Sigmoid colon (tissue), 7 donors: ENCODE results near the gene BARD1. TPM values are rescaled to one million over a fixed set of nuclear protein-coding genes. Genes with fewer than 3 reads are reported as not detected.

ENCODE experiments used
- DNase-seq: peaks from one replicate; pipeline ENCODE4 v3.0.0-alpha.2; 2019
- H3K27ac ChIP-seq, 4 donors: fragments of 200-600 bp; sonication (generic); one replicate each; pipeline ENCODE4 v1.5.1; 2016 to 2019; ENCODE audit warnings: mild to moderate bottlenecking in 1 of 4
- H3K27me3 ChIP-seq, 3 donors: fragments of 200-600 bp; sonication (generic); one replicate each; pipeline ENCODE4 v1.5.1; 2019; ENCODE audit warnings: mild to moderate bottlenecking in 1 of 3
- H3K36me3 ChIP-seq, 4 donors: fragments of 200-600 bp; sonication (generic); one replicate each; pipeline ENCODE4 v1.5.1; 2016 to 2019
- H3K4me1 ChIP-seq, 4 donors: fragments of 200-600 bp; sonication (generic); one replicate each; pipeline ENCODE4 v1.5.1; 2017 to 2019
- H3K4me3 ChIP-seq, 4 donors: fragments of 200-600 bp; sonication (generic); one replicate each; pipeline ENCODE4 v1.5.1; 2017 to 2019; ENCODE audit warnings: mild to moderate bottlenecking in 2 of 4, moderate library complexity in 1 of 4
- H3K9me3 ChIP-seq, 4 donors: fragments of 200-600 bp in 3 of 4; sonication (generic) in 3 of 4; one replicate each; pipeline versions ENCODE4 v1.5.1 to v1.6.1; 2013 to 2019
- CTCF ChIP-seq, 4 experiments: fragments of 450-650 bp in 3 of 4; fragments of 200-600 bp in 1 of 4; IDR thresholded peaks; one replicate each; pipeline ENCODE4 v1.5.1; 2016 to 2019; ENCODE audit warnings: antibody characterized with exemption in 4 of 4, mild to moderate bottlenecking in 3 of 4, moderate library complexity in 2 of 4
- EP300 ChIP-seq, 4 donors: sonication (generic); formaldehyde crosslinking; IDR thresholded peaks; one replicate each; pipeline ENCODE4 v1.6.1; 2017; ENCODE audit warnings: antibody characterized with exemption in 4 of 4
- POLR2A ChIP-seq, 2 donors: fragments of 450-650 bp; IDR thresholded peaks; one replicate each; pipeline ENCODE4 v1.6.1; 2016; ENCODE audit warnings: antibody characterized with exemption in 2 of 2, mild to moderate bottlenecking in 2 of 2, moderate library complexity in 2 of 2
- POLR2AphosphoS5 ChIP-seq, 4 donors: sonication (generic); formaldehyde crosslinking; IDR thresholded peaks; one replicate each; pipeline ENCODE4 v1.6.1; 2017; ENCODE audit warnings: antibody characterized with exemption in 4 of 4
- WGBS, 2 donors: extraction: QIAGEN DNeasy Blood & Tissue Kit; methylation state at CpG; one replicate each; pipeline ENCODE4 v1.1.7; 2013; 5-methylcytosine and 5-hydroxymethylcytosine counted together
- intact Hi-C: fragments of 100-400 bp; cut with DNase I; formaldehyde crosslinking; loops from one replicate; pipeline ENCODE4 v1.15.1; 2023
- polyA plus RNA-seq, 3 donors: library from polyadenylated mRNA; stranded (reverse); fragments of 200-250 nt; gene quantifications; one replicate each; pipeline ENCODE4 v1.2.3, GENCODE V29; 2013
- total RNA-seq, 4 donors: library from RNA; depleted of rRNA; stranded (reverse); fragments of >200 nt; gene quantifications; one replicate each; pipeline ENCODE4 v1.1.0, GENCODE V29; 2016
- donor health status: healthy with polysubstance abuse.
- donor health status: Bipolar disorder and iron deficiency.
- donor health status: healthy.

The BARD1 gene
- total and polyA plus RNA-seq, 7 donors: 1.2 to 47.6 (median 25.9) TPM

- Histone ChIP-seq H3K4me1 (no peaks in the 10 kb centered on the region), H3K36me3 (no peaks in the 10 kb centered on the region), H3K27me3 (no peaks in the 10 kb centered on the region), H3K9me3 (peaks cover 0 to 4% (median 0%) of the 10 kb centered on the region in 4 donors), H3K27ac (no peak overlapping the region), H3K4me3 (no peak overlapping the region)
- TF ChIP-seq CTCF (IDR thresholded peaks at IDR 0.05): no peak
- no peak for TF ChIP-seq EP300 (IDR thresholded peaks at IDR 0.05)
- TF ChIP-seq POLR2A (IDR thresholded peaks at IDR 0.05): no peak
- no peak for TF ChIP-seq POLR2AphosphoS5 (IDR thresholded peaks at IDR 0.05)
- intact Hi-C loops: no loop called here
- no peak for DNase-seq
- WGBS, 2 donors: 77 to 86% methylated on average over 2 of the region's 2 CpGs
Measured at GRCh38 chr2:214839464-214839863, 30.0 kb upstream of the BARD1 start.

GRCh38 chr2:214837466-214837865 is 28.0 kb upstream of the BARD1 start:
- Histone ChIP-seq H3K4me1 (no peaks in the 10 kb centered on the region), H3K9me3 (peaks cover 0 to 4% (median 0%) of the 10 kb centered on the region in 4 donors), H3K27ac (no peak overlapping the region), H3K4me3 (no peak overlapping the region), H3K27me3 (no peaks in the 10 kb centered on the region), H3K36me3 (no peaks in the 10 kb centered on the region)
- TF ChIP-seq POLR2AphosphoS5 (IDR thresholded peaks at IDR 0.05) (no peak), EP300 (IDR thresholded peaks at IDR 0.05) (no peak)
- intact Hi-C loops: no loop called here
- DNase-seq: no peak

GRCh38 chr2:214836568-214836967 is 27.1 kb upstream of the BARD1 start:
- TF ChIP-seq POLR2A (IDR thresholded peaks at IDR 0.05) (no peak), EP300 (IDR thresholded peaks at IDR 0.05) (no peak), CTCF (IDR thresholded peaks at IDR 0.05) (no peak), POLR2AphosphoS5 (IDR thresholded peaks at IDR 0.05) (no peak)
- no peaks in the 10 kb centered on the region for H3K36me3 ChIP-seq
- H3K27me3 ChIP-seq: no peaks in the 10 kb centered on the region
- no peaks in the 10 kb centered on the region for H3K4me1 ChIP-seq
- DNase-seq: no peak
- no peak overlapping the region for H3K27ac ChIP-seq
- H3K4me3 ChIP-seq: no peak overlapping the region
- intact Hi-C loops: no loop called here
- H3K9me3 ChIP-seq: peaks cover 0 to 4% (median 0%) of the 10 kb centered on the region in 4 donors

GRCh38 chr2:214830794-214831346 is 21.4 kb upstream of the BARD1 start:
- intact Hi-C loops: no loop called here
- 66 to 81% methylated on average over 5 of the region's 5 CpGs for WGBS, 2 donors
- TF ChIP-seq POLR2A (IDR thresholded peaks at IDR 0.05): no peak
- no peak for TF ChIP-seq POLR2AphosphoS5 (IDR thresholded peaks at IDR 0.05)
- TF ChIP-seq EP300 (IDR thresholded peaks at IDR 0.05): no peak
- TF ChIP-seq CTCF (IDR thresholded peaks at IDR 0.05): no peak

GRCh38 chr2:214816008-214816533 is 6.6 kb upstream of the BARD1 start:
- no peaks in the 10 kb centered on the region for H3K9me3 ChIP-seq
- no peaks in the 10 kb centered on the region for H3K27me3 ChIP-seq
- no peak overlapping the region for H3K27ac ChIP-seq
- DNase-seq: no peak
- WGBS, 2 donors: 19 to 59% methylated on average over 1 of the region's 1 CpG
- H3K4me3 ChIP-seq: no peak overlapping the region
- intact Hi-C loops: no loop called here
- no peak for TF ChIP-seq EP300 (IDR thresholded peaks at IDR 0.05)
- TF ChIP-seq POLR2AphosphoS5 (IDR thresholded peaks at IDR 0.05): no peak
- no peak for TF ChIP-seq CTCF (IDR thresholded peaks at IDR 0.05)
- TF ChIP-seq POLR2A (IDR thresholded peaks at IDR 0.05): no peak
- H3K4me1 ChIP-seq: no peaks in the 10 kb centered on the region
- no peaks in the 10 kb centered on the region for H3K36me3 ChIP-seq

More at GRCh38 chr2:214830794-214831346, 21.4 kb upstream of the BARD1 start:
- Histone ChIP-seq H3K36me3 (no peaks in the 10 kb centered on the region), H3K4me3 (no peak overlapping the region), H3K27ac (no peak overlapping the region), H3K27me3 (no peaks in the 10 kb centered on the region), H3K9me3 (no peaks in the 10 kb centered on the region), H3K4me1 (no peaks in the 10 kb centered on the region)
- no peak for DNase-seq
